NOMO-1 treated with DMSO at 0.1 percent for 48 hours (cell line): ENCODE measurements around the gene BCL11B.

ENCODE experiments used
- DNase-seq: peaks from one replicate; lab custom pipeline; 2025; ENCODE audit not compliant: unreplicated experiment; lab: John Stamatoyannopoulos, UW

The BCL11B gene

DNA sequence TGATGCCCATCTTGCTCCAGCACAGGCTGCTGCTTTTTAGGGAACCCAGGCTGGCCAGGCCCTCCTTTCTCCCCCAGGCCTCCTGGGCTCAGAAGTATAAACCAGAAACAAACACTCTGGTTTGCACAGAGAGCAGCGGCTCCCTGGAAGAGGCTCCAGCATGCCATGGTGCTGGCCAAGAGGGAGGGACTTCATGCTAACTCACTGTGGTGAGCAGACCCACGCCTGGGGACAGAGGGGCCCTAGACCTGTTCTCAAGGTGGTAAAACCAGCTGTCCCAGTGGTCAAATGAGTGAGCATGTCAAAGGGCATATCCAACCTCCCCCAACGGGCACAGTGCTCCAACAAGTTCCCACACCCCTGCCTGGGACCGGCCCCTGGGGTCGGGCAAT, 15.5 kb downstream of the BCL11B start:
- no peak for DNase-seq

DNA sequence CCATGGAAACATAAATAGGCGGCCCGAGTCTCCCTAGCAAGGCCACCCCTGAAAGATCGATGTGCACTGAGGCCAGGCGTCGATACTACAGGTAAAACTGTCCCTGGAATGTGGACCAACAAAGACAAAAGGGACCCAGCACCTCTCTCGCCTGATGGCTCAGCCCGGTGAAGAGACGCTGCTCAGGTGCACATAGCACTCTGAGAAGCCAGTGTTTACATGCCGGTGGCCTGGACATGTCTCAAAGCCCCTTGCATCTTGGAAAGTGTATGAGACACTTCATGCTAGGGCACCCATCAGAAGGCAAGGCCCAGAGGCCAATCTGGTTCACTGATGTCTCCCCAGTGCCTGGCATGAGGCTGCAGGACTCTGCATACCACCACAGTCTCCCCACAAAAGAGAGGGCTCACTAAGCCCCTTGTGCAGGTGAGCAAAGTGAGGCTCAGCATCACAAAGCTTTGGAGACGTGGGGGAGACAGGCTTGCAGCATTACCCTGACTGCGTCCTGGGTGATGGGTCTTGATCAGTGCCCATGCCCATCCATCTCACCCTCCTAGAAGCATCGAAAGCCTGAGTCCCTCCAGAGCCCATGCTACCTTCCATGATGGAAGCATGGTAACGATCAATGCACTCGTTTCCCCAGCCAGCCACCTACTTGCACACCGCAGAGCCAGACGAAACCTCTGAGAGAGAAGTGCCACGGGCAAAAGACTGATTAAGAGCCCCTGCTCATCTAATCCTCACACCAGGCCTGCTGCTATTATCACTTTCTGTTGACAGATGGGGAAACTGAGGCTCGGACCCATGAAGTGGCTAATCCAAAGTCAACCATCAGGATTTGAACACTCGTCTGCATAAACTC, 16.1 kb downstream of the BCL11B start:
- DNase-seq = no peak

DNA sequence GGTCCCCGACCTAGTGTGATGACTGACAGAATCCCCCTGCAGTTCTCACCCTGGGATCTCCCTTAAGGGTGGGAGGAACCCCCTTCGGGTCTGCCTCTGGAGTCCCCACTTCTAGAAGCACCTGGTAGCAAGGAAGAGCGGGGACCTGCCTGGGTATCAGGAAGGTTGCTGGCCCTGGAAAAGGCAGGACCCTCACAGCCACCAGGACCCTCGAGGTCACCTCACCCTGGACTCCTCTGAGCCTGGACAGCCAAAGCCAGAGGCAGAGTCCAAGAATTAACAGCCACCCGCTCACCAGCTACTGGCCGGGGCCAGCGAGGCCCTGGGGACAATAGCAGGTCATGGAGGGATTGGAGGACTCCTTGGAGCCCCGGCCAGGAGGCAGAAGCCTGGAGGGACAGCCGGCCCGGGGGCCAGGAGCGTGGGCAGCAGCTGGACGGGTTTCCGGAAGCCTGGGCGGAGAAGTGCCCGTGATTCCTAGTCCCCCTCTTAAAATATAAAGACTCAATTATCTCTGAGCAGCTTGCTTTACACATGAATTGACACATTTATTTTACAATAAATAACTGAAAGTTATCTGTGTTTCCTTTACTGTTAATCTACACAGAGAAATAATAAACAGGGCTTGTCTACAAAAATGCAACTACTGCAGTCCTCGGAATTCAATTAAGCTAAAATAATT, 17.5 kb downstream of the BCL11B start:
- no peak for DNase-seq

- no peak for DNase-seq
These were observed 18.1 kb downstream of the BCL11B start for GRCh38 chr14:99253890-99254289.

DNA sequence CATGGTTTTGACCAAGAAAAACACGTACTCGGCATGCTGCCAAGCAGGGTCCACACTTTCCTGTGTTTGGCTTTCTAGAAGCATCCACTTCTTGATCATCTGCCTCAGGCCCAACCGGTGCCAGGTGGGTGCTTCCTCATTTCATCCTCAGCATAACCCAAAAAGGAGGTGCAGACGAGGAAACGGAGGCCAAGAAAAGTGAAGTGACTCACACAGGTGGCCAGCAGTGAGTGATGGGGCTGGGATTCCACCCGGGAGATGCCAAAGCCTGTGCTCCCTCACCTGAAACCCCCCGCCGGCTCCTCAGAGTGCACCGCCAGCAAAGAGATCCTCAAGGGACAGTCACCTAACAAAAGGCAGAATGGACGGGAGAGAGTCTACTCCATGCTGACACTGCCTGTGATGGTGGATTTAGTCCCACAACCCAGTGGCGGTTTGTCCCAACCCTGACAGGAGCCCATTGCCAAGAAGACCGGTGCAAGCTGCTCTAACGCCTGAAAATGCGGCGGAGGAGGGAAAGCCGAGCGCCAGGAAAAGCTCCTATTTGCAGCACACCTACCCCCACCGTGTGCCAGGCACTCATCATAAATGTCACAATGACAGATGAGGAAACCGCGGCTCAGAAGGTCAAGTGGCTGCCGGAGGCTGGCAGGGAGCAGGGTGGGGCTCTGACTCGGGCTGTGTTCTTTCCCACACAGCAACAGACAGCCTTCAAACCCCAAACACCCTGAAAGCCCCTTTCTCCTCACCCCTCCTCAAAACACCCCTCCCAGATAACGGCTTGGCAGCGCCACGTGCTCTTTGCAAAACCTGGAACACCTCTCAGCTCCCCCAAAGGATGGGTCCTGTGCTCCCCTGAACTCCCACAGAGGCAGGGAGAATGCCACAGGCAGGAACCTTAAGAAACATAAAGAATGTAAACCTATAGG, 18.8 kb downstream of the BCL11B start:
- DNase-seq = no peak

- no peak for DNase-seq
These were observed 19.5 kb downstream of the BCL11B start for GRCh38 chr14:99252443-99252939.

DNA sequence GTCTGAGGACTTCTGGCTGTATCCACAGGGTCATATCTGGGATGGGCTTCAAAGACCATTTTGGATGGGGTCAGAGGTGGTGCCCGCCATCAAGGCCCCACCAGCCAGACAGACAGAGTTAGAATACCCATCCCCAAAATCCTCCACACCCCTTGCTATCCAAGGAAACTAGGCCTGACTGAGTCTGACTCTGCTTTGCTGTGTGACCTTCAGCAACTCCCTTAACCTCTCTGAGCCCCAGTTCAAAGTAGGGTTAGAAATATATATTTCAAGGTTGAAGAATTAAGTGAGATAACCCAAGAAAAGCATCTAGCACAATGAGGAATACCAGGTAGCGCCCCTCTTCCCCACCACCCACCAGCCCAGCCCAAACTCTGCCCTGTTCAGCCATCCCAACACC, 20.3 kb downstream of the BCL11B start:
- DNase-seq = no peak

DNA sequence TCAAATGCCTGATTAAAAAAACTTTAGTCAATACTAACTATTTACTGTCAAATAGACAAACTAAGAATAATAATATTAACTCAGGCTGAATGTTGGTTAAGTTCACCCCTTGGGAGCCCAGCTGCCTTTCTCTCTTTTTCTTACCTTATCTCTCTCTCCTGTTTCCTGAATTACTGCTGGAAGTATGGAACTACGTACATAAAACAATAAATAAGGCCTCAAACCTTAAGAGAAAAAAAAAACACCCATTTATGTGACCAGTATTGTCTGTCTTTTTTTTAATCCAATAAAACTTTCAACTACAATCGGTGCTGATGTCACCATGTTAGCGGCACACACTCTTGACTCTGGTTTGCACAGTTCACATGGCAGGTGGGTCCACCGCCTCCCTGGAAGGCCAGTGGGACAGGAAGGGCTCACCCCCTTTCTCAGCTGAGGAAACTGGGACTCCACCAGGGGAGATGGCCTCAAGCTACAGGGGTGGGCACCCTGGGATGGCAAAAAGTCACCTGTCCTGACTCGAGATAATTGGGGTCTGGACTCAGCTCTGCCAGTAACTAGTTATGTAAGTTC, 21.3 kb downstream of the BCL11B start:
- no peak for DNase-seq

DNA sequence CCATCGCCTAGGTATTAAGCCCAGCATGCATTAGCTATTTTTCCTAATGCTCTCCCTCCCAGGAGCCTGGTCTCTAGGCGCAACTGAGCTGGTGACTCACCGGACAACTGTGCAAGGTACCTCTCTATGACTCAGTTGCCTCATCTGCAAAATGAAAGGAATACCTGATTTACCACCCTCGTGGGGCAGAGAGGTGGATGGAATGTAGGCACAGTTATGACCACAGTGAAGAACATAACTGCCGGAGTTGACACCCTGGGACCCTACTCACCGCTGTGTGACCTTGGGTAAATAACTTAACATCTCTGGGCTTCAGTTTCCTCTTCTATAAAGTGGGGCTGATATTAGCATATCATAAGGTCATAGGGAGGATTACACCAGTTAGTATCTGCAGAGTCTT, 22.6 kb downstream of the BCL11B start:
- no peak for DNase-seq

DNA sequence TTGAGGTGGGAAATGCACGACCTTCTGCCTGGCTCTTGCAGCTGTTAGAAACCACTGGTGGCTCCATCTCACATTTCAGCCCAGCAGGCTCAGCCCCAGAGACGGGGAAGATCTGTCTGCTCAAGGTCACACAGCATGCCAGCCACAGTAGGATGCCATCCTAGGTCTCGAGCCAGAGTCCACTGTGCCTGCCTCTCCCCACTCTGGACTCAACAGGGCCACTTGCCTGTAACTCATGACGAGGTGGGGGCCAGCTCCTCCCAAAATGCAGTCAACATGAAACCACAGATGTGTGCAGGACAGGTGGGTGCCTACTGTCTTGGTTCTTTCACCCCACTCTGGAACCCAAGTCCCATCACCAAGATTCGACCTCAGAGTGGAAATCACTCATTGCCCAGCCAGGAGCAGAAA, 23.2 kb downstream of the BCL11B start:
- DNase-seq = no peak

DNA sequence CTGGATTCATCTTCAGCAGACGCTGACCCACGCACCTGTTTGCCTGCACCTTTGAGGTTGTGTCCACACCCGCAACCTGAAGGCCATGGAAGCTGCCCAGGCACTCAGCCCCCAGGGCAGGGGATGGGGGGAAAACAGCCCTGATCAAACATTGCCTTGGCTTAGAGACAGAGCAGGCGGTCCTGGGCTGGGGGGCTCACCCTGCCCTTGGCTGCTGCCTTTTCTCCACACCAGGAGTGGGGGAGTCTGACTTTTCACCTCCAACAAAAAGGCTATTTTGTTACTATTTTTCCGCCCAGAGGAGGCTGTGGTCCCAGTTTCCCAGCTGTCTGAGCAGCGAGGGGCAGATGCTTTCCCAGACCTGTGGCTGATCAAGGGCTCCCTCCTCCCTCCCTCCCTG, 24.2 kb downstream of the BCL11B start:
- no peak for DNase-seq

DNA sequence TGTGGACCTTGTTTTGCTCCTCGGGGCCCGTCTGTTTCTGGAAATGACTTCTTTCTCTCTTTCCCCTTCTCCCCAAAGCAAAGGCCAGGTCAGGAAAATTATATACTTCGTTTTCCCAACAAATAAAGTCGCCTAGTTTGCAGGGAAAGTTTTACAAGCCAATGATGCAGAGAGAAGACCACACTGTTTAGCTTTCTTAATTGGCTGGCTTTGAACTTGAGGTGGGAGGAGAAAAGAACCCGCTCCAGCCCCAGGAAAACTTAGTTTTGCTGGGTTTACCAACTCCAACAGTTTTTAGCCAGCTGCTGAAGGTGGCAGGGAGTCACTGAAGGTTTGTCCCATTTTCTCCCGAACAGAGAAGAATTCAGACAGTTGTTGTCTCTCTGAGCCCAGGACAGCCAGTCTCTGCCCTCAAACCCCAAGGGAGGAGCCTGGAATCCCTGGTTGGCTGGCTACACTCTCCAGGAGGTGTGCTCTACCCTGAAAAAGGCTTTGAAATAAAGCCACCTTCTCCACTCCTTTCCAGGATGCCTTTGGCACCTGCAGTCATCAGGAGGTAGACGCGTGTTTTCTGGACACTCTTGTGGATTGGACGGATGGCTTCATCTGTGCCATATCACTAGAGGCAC, 24.8 kb downstream of the BCL11B start:
- no peak for DNase-seq

DNA sequence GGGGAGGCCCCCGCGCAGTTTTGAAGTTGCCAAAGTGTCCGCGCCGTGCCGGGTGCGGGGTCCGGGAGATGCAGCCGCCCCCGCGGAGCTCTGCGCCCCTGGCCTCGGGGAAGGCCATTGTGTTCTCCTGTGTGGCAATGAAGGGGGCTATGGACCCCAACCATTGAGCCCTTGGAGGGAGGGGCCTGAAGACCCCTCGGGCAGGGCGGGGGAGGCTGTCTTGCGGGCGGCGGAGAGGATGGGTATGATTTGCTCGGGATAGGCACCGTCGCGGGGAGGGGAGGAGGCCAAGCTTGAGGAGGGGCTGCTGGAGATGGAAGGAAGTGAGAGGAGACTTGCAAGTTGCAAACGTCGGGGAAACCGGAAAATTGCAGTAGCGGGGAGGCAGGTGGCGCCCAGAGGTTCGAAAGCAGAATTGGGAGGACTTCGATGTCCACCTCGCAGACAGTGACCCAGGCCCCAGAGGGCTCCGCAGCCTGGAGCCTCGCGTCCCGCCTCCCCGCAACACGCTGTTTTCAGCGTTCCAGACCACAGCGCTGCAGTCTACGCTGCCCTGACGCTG, 25.4 kb downstream of the BCL11B start:
- DNase-seq = no peak

DNA sequence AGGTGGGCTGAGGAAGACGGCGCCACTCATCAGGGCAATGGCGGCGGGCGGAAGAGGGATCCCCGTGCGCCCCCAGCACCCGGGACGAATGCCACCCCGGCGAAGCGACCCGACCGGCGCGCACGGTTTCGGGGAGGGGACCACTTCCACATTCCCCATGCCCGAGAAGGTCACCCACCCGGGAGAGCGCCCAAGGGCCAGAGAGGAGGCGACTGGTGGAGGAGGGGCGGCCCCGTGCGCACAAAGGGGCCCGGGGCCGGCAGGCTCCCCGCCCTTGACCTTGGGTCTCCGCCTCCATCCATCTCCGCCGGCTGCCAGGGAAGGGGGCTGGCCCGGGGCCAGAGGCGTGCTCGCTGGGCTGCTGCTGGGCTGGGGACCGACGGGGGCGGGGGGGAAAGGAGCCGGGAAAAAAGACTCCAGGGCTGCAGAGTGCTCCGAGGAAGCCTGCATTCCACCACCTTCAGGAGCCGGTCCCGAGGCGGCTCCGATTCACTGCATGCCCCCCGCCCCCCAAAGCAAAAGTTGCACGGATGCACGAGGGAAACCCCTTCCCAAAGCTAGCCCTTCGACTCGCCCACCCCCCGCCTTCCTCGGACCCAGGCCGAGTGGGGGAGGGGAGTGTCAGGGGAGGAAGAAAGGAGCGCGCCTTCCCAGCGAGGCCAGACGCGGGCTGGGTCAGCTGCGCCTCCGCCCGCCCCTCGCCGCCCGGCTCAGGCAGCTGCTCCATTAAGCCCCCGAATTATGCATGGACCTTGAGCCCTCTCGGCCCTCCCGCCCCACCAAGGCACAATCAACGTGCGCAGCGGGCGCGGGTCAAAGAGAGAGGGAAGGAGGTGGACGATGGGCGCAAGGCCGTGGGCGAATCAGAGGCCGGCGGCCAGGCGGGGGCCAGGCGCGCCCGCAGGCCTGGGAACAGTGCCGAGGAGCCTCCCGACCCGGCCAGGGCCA, 26.2 kb downstream of the BCL11B start:
- no peak for DNase-seq

DNA sequence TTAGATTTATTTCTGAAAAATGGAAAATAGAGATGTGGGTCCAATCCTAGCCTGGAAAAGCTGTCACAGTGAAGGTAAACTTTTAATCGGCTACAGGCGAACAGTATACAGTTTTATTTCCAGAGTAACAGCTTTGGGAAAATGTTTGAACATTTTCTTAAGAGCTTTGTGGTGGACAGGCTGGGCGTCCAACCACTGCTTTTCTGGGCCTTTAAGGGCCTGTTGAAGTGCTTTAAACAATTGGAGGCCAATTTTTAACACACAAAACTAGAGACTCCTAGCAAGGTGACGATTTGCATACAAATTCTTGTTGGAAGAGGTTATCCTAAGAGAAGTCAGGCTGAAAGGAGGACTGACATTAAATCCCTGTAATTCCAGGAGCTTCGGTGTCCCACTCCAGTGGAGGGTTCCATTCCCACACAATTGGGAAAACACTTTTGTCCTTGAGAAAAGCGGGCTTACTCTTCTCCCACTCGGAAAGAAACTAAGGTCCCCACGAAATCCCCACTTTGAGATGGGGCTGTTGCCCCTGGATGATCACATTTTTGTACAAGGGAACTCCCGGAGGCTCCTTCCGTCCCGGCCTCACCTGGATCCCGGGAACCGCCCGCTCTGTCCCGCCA, 26.9 kb downstream of the BCL11B start:
- no peak for DNase-seq

DNA sequence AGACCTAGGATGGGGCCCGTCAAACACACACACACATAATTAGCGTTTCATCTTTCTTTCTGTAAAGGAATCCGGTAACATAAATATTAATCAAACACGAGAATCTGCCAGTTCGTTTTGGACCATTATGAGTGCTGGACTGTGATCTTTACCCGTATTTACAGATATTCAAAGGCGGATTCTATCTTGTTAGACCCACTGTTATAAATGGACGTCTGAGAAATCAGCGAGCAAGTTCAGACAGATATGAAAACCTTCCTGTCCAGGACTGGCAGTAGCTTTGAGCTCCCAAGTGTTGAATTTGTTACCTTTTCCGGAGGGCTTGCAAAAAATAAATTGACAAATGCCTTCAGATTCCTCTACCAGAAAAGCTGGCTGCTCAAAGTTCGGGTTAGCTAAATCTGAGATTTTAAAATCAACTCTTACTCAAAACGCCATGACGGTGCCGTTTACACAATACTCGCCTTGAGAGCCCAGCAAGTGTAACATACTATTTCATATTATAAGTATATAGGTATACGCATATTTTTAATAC, 27.6 kb downstream of the BCL11B start:
- DNase-seq = no peak

GRCh38 chr14:99242816-99243721, 28.9 kb downstream of the BCL11B start:
- DNase-seq = no peak
